Left lung (tissue), 10 donors: Measurements from ENCODE around the gene TMEM123. TPM values are rescaled to one million over a fixed set of nuclear protein-coding genes. Genes with fewer than 3 reads are reported as not detected.
A peak's percentile ranks its signal among the peaks of the same experiment; 100 is the strongest.

Experiments used
- ATAC-seq: fragments of 200-7000 bp; cut with Tn5 transposase; one replicate; pipeline ENCODE4 v1.9.1; 2020; ENCODE audit warnings: moderate library complexity
- DNase-seq, 4 donors: peaks; one replicate each; pipeline ENCODE4 v3.0.0-alpha.2; 2013 to 2020
- H3K27ac ChIP-seq, 2 donors: fragments of 200-600 bp; sonication (generic) in 1 of 2; one replicate each; pipeline versions ENCODE4 v1.5.0 to v1.8.0; 2020 to 2021
- H3K27me3 ChIP-seq, 2 donors: fragments of 200-600 bp; sonication (generic) in 1 of 2; one replicate each; pipeline versions ENCODE4 v1.5.0 to v1.8.0; 2020 to 2021
- H3K36me3 ChIP-seq, 2 donors: fragments of 200-600 bp; sonication (generic) in 1 of 2; one replicate each; pipeline versions ENCODE4 v1.5.0 to v1.8.0; 2020 to 2021
- H3K4me1 ChIP-seq, 2 donors: fragments of 200-600 bp; one replicate each; pipeline ENCODE4 v1.8.0; 2021
- H3K4me3 ChIP-seq, 2 donors: fragments of 200-600 bp; sonication (generic) in 1 of 2; one replicate each; pipeline versions ENCODE4 v1.5.0 to v1.8.0; 2020 to 2021; ENCODE audit warnings: mild to moderate bottlenecking in 1 of 2
- H3K9me3 ChIP-seq, 2 donors: fragments of 200-600 bp; sonication (generic) in 1 of 2; one replicate each; pipeline versions ENCODE4 v1.5.0 to v1.8.0; 2020 to 2021
- intact Hi-C, 2 donors: fragments of 100-400 bp; cut with DNase I; formaldehyde crosslinking; loops; one replicate each; pipeline versions ENCODE4 v1.11.2 to v1.14.2; 2022
- polyA plus RNA-seq, 6 donors: library from polyadenylated mRNA; unstranded; fragments of 120-200 nt; gene quantifications; one replicate each; pipeline ENCODE4 v1.2.1, GENCODE V29; 2013; ENCODE audit not compliant: insufficient read length in 6 of 6
- total RNA-seq, 2 donors: library from RNA; stranded (reverse); fragmentation: NEBNext Ultra II Directional; extraction: Animal tissue kit (Norgen Biotek cat#: 25700); gene quantifications; one replicate each; pipeline ENCODE4 v1.2.1, GENCODE V29; 2021
- TF ChIP-seq, protein P1 (sequence below), 2 donors: fragments of 200-600 bp; sonication (generic) in 1 of 2; IDR thresholded peaks; one replicate each; pipeline versions ENCODE4 v1.5.0 to v1.8.0; 2021; ENCODE audit warnings: antibody characterized with exemption in 2 of 2
- donor health status: DM: no; HTN: yes; CAD: no.
- donor health status: DM: no; HTN: no; CAD: no.

Gene TMEM123
- total and polyA plus RNA-seq, 8 donors, result 127 to 351 (median 260) TPM

- ATAC-seq, result no peak
- Histone ChIP-seq H3K36me3 (peaks cover 4 to 59% of the 10 kb centered on the region in 2 donors), H3K9me3 (no peaks in the 10 kb centered on the region), H3K4me1 (no peaks in the 10 kb centered on the region), H3K4me3 (no peak overlapping the region), H3K27ac (no peak overlapping the region), H3K27me3 (no peaks in the 10 kb centered on the region)
- no peak for DNase-seq
- TF ChIP-seq, protein P1, sequence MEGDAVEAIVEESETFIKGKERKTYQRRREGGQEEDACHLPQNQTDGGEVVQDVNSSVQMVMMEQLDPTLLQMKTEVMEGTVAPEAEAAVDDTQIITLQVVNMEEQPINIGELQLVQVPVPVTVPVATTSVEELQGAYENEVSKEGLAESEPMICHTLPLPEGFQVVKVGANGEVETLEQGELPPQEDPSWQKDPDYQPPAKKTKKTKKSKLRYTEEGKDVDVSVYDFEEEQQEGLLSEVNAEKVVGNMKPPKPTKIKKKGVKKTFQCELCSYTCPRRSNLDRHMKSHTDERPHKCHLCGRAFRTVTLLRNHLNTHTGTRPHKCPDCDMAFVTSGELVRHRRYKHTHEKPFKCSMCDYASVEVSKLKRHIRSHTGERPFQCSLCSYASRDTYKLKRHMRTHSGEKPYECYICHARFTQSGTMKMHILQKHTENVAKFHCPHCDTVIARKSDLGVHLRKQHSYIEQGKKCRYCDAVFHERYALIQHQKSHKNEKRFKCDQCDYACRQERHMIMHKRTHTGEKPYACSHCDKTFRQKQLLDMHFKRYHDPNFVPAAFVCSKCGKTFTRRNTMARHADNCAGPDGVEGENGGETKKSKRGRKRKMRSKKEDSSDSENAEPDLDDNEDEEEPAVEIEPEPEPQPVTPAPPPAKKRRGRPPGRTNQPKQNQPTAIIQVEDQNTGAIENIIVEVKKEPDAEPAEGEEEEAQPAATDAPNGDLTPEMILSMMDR (IDR thresholded peaks at IDR 0.05), result no peak
- intact Hi-C loops, result no loop called here
These were observed 93.2 kb downstream of the TMEM123 start for GRCh38 chr11:102359372-102359771.

GRCh38 chr11:102357116-102357515 is 95.4 kb downstream of the TMEM123 start:
- DNase-seq, result no peak
- TF ChIP-seq, protein P1 (IDR thresholded peaks at IDR 0.05), result no peak
- H3K4me1 ChIP-seq, result no peaks in the 10 kb centered on the region
- H3K27ac ChIP-seq, result no peak overlapping the region
- H3K36me3 ChIP-seq, result peaks cover 0 to 56% of the 10 kb centered on the region in 2 donors
- no peak overlapping the region for H3K4me3 ChIP-seq
- no peak for ATAC-seq
- no peaks in the 10 kb centered on the region for H3K27me3 ChIP-seq
- intact Hi-C loops, result no loop called here
- H3K9me3 ChIP-seq, result no peaks in the 10 kb centered on the region

DNA sequence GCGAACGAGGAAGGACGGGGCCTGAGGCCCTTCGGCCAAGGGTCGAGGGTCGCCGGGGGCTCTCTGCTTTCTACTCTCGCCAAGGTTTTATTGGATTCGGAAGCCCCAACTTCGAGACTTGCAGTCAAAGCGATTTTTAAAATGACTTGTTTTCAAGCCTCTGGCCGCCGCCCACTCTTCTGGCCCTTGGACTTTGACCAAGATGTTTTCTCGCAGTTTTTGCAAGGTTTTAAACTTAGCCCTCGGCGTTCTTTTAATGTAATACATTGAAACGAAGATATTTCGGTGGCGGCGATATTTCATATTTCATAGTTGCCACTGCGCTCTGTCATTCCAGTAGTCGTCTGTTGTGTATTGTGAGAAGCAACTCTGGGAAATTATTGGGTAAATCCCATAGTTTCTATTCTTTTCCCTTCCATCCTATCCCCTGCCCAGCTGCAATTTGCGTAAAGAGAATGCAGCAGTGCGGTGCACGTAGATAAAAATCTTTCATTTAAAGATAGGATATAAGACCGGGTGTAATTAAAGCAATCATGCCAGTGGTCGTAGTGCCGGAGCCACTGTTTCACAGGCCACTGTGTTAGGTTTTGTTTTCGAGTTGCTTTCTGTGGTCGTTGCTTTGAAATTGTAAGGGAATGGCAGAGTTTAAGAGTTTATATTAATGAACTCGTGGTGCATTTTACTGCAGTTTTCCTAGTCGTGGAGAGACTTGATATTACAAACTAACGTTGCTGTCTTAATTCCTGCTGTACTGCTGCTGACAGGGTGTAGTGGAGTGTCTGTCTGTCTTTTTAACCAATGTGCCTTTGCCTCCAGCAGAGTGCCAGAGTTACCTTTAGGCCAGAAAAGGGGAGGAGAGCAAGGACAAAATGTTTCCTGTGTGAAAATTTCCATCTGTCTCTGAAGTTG is 104.8 kb downstream of the TMEM123 start:
- Histone ChIP-seq H3K36me3 (peaks cover 0 to 24% of the 10 kb centered on the region in 2 donors), H3K27me3 (no peaks in the 10 kb centered on the region), H3K27ac (peak overlapping the region; percentile 99), H3K9me3 (no peaks in the 10 kb centered on the region), H3K4me1 (peaks cover 3 to 34% of the 10 kb centered on the region in 2 donors), H3K4me3 (peak overlapping the region; percentile 55 to 80)
- TF ChIP-seq, protein P1 (IDR thresholded peaks at IDR 0.05), result no peak
- ATAC-seq (peak; percentile 48), DNase-seq (peak in 2 of 4 donors; percentile 32 to 43)
- intact Hi-C loops, result no loop called here

GRCh38 chr11:102346748-102347461 is 105.7 kb downstream of the TMEM123 start, which contains the start of gene BIRC2:
BIRC2 (plus strand) TSS chr11:102347214; CDS start chr11:102349855, 2,641 bp downstream.
- H3K4me3 ChIP-seq, result peak within 1 kb of the TSS; percentile 55 to 80
- peak within 1 kb of the TSS; percentile 99 for H3K27ac ChIP-seq
- DNase-seq (peak; percentile 94 to 99 (median 96)), ATAC-seq (peak; percentile 97)
- peaks cover 0 to 16% of the 10 kb centered on the region in 2 donors for H3K36me3 ChIP-seq
- intact Hi-C loops, result no loop called here
- H3K27me3 ChIP-seq, result no peaks in the 10 kb centered on the region
- peaks cover 3 to 34% of the 10 kb centered on the region in 2 donors for H3K4me1 ChIP-seq
- TF ChIP-seq, protein P1 (IDR thresholded peaks at IDR 0.05), result peak; percentile 54 to 78
- H3K9me3 ChIP-seq, result no peaks in the 10 kb centered on the region

GRCh38 chr11:102346456-102346747 is 106.2 kb downstream of the TMEM123 start:
- Histone ChIP-seq H3K27me3 (no peaks in the 10 kb centered on the region), H3K9me3 (no peaks in the 10 kb centered on the region), H3K4me1 (peaks cover 3 to 34% of the 10 kb centered on the region in 2 donors), H3K4me3 (peak overlapping the region; percentile 55 to 80), H3K27ac (peak overlapping the region; percentile 99), H3K36me3 (peaks cover 0 to 11% of the 10 kb centered on the region in 2 donors)
- TF ChIP-seq, protein P1 (IDR thresholded peaks at IDR 0.05), result no peak
- ATAC-seq, result no peak
- intact Hi-C loops, result no loop called here
- no peak for DNase-seq
